Smooth muscle cell of trachea (primary cell): Measurements from ENCODE around the gene PCGF2. TPM values are rescaled to one million over a fixed set of nuclear protein-coding genes. Genes with fewer than 3 reads are reported as not detected.

Experiments used
- total RNA-seq: library from RNA; depleted of rRNA; stranded (reverse); fragments of >200 nt; gene quantifications from 2 replicates; pipeline ENCODE4 v1.2.1, GENCODE V29; 2014

PCGF2 gene
- 2.3 and 4.4 TPM in 2 replicates for total RNA-seq

GRCh38 chr17:38748149-38748891 is at the start of gene PCGF2:
TSS of gene PCGF2 (minus strand) at chr17:38748336. CDS start at chr17:38740402, 7,934 bp downstream.

GRCh38 chr17:38752308-38753070 is 4.4 kb upstream of the PCGF2 start, which contains the start of gene PSMB3:
TSS of gene PSMB3 (plus strand) at chr17:38752741. CDS start at chr17:38752827, 86 bp downstream.

GRCh38 chr17:38729886-38730525 is 18.1 kb downstream of the PCGF2 start, which contains the start of gene CISD3:
TSS of gene CISD3 (plus strand) at chr17:38730341. CDS start at chr17:38730359, 18 bp downstream.

GRCh38 chr17:38704606-38705522 is 43.3 kb downstream of the PCGF2 start, which contains the start of gene MLLT6:
TSS of gene MLLT6 (plus strand) at chr17:38705273. CDS start at chr17:38705633, 360 bp downstream.

Other genes with a start within 250 kb of the PCGF2 start
- gene SRCIN1, start 142.4 kb downstream of the PCGF2 start, total RNA-seq, result under 0.01 and 0.17 TPM in 2 replicates
- gene EPOP, start 73.4 kb downstream of the PCGF2 start, total RNA-seq, result 0.44 and 0.99 TPM in 2 replicates
- gene MLLT6, start 43.1 kb downstream of the PCGF2 start, total RNA-seq, result 23.7 and 27.6 TPM in 2 replicates
- 3.8 and 6.9 TPM in 2 replicates for gene CISD3, start 18.0 kb downstream of the PCGF2 start, total RNA-seq
- 124 and 348 TPM in 2 replicates for gene PSMB3, start 4.4 kb upstream of the PCGF2 start, total RNA-seq
- gene PIP4K2B, start 51.2 kb upstream of the PCGF2 start, total RNA-seq, result 73.9 and 99.1 TPM in 2 replicates
- 8.4 and 10.9 TPM in 2 replicates for gene CWC25, start 77.0 kb upstream of the PCGF2 start, total RNA-seq
- gene RPL23, start 105.4 kb upstream of the PCGF2 start, total RNA-seq, result 843 and 1,287 TPM in 2 replicates
- gene LASP1, start 121.7 kb upstream of the PCGF2 start, total RNA-seq, result 186 and 207 TPM in 2 replicates
- gene FBXO47, start 219.1 kb upstream of the PCGF2 start, total RNA-seq, result under 0.01 TPM in 1 of 2 replicates, not detected in the other